HG02973 (cell line): ENCODE measurements around the gene PALLD.

Experiments
- ATAC-seq: cut with Tn5 transposase; IDR thresholded peaks from one replicate; pipeline ENCODE4 v1.9.1; 2021; ENCODE audit warnings: moderate library complexity; ENCODE audit not compliant: unreplicated experiment

The PALLD gene

DNA sequence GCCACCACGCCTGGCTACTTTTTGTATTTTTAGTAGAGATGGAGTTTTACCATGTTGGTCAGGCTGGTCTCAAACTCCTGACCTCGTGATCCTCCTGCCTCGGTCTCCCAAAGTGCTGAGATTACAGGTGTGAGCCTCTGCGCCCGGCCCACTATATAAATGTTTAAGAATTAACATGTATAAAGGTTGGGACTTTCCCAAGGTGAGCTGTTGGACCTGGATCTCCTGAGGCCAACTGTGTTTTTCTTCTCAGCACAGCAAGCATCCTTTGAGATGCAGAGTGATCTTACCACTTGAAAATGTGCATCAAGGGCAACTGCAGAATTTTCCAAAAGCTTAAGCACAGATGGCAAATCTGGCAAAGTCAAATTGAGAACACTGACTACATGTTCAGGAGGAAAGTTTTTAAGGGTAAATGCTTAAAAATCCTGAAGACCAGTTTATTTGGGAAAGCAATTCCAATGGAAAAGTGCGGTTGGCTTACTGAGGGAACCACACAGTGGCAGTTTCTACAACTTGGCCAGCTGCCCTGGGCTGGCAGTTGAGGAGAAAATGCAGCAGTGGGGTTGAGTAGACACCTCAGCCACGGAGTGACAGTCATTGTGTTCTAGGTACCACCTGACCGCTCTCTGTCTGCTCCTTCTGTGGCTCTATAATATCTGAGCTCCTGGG lies 344.3 kb downstream of the PALLD start:
- ATAC-seq = no peak

DNA sequence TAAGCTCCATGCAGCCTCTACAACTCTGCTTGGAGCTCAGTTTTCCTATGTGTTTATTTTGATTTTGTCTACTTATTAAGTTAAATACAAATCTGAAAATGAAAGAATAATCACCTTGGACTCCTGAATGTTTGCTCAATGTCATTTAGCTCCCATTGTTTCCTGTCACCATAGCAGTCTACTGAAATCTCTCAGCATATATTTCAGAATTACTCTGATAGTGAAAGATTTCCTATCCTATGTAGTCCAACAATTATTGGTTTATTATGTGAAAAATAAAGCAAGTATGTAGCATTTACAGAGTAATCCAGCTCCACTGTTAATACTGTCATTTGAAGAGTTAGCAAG lies 344.8 kb downstream of the PALLD start:
- ATAC-seq = no peak

DNA sequence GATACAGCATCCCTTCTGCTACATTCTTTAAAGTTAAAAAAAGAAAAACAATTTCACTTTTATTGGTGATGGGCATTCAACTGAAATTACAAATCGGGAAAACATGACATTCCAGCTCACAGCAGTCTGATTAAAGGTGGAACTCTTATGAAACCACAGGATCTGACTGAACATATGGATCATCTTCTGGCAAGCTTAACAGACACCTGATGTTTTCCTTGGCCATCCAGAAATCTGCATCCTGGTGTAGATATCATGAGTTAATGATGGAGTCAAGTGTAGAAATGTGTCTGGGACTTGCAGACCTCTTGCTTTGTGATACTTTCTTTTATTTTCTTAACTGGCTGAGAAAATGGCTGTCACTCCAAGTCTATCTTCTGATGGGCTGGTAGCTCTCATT lies 345.3 kb downstream of the PALLD start:
- no peak for ATAC-seq

DNA sequence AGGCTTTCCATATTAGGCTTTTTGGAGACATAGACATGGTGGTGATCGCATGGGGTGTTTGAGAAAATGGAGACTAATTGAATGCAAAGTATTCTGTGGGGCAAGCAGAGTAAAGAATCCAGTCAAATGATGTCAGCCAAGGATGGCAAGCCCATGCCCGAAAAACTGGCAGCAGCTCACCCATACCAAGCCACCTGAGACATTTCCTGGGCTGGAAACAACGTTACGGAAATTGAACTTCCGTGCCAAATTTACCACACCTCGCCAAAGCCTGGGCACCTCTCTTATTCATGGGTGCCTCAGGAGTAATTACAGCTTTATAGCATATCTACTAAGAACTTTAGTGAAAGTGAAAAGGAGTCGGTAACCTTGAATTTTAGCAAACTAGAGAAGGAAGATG lies 346.8 kb downstream of the PALLD start:
- ATAC-seq = no peak

DNA sequence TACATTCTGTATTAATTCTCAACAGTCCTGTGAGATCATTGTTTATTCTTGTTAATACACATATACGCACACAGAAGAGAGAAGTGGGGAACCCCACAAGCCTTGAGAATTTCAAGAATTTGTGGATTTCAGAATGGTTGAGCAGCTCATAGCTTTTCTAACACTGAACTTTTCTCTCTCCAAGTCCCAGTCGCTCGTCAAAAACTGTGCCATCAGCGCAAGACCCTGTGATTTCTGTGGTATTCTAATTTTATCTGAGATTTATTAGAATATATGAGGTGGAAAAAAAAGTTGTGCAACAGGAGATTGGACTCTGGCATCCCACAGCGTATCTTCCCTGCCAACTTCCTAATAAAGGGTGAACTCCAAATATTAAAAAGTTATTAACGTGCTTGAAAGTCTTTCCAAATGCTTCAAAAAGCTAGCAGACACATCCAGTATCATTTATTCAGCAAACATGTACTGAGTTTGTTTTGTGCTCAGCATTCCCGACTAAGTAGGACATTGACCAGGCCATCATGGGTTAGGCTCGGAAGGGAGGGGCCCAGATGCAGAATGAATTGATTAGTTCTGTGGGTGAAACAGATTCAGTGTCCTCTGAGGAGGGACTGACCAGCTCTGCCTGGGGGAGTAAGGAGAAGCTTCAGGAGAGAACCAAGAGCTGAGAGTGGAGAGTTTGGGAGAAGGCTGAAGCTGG lies 347.6 kb downstream of the PALLD start:
- ATAC-seq = no peak

DNA sequence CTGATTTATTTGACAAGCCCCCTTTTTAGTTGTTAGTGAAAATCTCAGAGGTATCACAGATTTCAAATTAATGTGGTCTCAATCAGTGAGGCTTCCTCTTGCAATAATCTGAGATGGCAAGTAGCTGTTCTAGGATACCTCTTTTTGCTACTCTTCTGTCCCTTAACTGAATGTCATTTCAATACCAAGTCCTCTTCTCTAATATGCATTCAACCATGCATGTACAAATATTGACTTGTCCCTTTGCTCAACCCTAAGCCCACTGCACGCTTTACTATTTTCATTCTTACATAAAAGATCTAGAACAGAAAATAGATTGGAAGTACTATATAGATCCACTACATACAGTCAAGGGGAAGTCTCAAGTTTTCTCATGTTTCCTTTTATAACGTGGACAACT lies 349.0 kb downstream of the PALLD start:
- no peak for ATAC-seq

DNA sequence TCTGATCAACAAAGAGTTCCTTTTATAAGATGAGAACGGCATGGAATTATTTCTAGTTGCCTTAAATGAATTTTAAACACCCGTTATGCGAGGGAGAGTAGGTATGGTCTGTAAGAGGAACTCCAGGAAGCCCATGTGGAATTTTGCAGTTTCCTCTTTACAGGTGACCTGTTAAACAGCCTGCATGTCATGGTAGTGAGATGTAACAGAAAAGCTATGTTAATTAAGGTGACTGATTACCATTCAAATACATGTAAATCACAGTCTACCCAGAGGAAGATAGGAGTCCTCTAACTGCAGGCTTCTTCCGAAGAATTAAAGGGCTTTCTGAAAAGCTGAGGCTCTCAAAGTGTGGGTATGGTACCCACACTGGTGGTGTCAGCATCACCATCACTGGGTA lies 349.6 kb downstream of the PALLD start:
- ATAC-seq = no peak

DNA sequence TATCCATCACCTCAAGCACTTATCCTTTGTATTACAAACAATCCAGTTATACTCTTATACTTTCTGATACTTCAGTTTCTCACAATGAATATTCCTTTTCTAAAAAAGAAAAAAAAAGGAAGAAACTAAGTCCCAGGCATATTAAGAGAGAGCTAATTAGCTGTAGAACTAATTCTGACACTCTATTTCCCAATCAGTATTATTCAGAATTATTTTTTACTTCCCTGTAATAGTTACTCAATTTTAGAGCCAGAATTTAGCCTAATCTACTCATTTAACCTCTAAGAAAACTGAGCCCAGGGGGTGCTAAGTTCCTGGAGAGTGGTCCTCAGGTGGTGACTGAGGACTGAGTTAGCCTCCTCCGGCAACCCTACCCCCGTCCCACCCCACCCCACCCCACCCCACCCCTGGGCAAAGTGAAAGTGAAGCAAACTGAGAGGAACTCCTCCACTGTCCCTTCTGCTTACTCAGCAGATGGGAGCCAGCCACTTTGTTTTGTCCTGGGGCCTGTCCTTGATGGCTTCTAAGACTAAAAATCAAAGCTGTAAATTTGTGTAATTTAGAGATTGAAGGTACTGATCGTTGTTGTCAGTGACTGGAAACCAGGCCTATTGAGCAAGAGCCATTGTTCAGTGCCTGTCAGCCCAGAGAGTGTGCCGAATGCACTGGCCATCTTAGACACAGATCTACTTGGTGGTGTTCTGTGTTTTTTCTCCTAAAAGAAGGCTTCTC lies 351.1 kb downstream of the PALLD start:
- no peak for ATAC-seq

DNA sequence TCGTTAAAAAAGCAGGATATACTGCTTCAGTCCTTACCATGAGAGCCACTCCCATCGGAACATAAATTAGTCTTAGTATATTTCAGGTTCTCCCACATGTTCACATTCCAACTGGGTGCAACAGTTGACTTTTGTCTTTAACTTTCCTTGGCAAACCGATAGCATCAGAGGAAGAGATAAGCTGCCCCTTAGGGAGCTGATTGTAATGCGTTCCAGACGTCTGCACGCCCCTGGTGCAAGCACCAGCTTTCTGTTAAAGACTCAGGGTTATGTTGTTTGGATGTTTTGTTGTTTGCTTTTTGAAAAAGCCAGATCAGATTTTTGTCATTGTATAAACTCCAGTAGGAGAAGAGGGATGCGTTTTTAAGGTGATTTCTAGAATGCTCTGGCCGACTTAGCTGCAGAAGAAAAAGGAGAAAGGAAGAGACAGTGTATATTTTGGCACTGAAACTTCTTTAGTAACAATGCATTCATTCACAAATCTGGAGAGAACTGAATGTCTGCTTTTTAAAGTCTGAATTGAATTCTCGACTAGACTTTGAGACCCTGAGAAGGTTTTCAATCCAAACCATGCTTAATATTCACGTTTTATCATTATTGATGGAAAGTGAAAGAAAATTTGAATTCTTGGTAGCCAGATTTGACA lies 352.3 kb downstream of the PALLD start:
- ATAC-seq = no peak

DNA sequence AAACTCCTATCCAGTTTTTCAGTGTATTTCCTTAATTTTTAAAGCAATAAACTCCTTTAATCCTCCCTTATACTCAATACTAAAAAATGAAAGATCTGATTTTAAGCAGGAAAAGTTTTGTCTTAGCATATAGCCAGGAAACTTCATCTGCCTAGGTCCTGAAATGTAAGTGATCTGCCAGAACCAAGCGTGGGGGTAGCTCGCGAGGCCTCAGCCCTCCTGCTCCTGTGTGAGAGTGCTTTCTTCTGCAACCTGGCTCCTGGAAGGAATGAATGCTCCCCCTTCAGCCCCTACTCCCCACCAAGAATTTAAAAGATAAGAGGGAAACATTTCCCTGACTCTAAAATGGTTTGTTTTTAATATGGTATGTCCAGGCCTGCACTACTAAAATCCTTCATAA lies 353.1 kb downstream of the PALLD start:
- no peak for ATAC-seq

DNA sequence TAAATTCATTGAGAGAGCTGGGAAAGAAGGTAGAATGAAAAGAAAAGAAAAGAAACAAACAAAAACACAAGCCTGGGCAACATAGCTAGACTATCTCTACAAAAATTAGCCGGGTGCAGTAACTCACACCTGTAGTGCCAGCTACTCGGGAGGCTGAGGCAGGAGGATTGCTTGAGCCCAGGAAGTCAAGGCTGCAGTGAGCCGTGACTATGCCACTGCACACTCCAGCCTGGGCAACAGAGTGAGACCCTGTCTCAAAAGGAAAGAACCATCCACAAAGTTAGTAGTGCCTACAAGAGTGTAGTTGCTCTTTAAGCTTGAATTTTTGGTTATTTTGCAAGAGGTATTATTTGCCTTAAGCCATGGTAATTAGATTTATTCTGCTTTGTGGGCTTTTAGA lies 355.5 kb downstream of the PALLD start:
- no peak for ATAC-seq

DNA sequence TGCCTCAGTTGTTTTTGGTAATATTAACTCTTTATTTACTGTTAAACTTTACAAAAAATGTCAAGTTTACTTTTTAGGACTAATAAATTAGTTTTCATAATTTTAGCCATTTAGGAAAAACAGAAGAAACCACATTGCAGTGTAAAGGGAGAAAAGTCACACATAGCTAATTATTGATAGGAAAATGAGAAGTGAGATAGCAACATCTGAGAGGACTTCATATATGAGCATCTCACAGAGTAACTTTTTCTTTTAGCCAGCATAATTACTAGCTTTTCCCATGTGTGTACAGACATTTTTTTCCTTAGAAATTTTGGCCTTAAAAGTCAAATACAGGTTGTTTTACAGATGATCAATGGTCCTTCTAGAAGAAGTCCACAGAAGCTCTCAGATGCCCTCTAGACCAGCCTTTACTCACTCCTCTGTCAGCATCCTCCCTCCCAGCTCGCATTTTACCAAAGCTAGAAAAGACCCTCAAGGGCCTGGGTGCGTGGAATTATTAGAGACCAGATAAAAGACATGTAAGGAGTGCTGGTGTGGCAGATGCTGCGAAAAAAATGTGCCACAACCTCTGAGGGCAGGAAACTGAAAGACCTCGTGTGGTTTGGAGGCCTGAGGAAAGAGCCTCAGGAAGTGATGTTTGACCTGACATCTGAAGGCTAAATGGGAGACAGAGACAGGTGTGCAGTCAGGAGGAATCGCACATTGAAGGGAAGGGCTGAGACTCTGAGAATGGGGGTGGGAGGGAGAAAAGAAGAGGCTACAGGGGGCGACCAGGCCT lies 356.3 kb downstream of the PALLD start:
- ATAC-seq = peak; percentile 56

DNA sequence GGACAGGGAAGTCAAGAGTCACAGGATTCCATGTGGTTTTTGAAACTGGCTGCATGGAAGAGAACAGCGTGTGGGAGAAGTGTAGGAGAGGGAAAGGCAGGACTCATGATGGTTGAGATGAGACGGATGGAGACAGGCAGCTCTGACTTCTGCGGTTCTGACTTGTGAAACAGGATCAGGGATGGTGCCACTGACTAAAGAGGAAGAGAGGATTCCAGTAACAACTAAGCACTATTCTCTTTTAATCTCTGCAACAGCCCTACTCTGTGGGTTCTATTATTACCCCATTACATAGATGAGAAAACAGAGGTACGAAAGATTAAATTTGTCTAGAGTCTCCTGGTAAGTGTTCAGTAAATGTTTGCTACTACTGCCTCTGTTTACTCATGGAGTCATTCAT lies 356.9 kb downstream of the PALLD start:
- ATAC-seq = peak; percentile 68

DNA sequence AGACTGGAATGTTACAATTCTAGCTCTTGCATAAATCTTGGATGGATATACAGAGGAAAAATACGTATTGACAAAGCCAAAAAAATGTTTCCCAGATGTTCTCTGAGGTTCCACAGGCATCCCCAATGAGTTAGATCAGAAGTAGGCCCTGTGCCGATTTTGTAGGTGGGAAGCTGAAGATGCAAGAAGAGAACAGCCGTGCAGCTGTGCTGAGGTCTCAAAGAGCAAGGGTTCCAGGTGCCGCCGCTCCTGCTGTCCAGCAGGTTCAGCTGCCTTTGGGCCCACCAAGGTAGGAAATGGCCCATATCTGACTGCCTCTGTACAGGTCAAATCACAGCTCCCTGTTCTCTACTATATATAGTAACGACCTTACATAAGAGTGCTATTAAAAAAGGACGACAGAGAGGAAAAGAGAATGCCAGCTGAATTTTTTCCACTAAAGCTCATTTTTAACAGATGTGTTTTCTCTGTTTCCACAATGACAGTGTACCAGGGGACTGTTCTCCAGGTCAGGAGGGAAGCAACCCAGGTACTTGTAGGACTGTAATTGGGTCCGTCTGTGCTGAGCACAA lies 357.6 kb downstream of the PALLD start:
- ATAC-seq = no peak

DNA sequence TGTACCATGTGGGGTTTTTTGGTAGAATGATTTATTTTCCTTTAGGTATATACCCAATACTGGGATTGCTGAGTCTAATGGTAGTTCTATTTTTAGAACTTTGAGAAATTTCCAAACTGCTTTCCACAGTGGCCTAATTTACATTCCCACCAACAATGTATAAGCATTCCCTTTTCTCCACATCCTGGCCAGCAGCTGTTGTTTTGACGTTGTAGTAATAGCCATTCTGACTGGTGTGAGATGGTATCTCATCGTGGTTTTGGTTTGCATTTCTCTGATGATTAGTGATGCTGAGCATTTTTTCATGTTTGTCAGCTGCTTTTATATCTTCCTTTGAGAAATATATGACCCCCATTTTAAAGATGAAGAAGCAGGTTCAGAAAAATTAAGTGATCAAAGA lies 359.5 kb downstream of the PALLD start:
- no peak for ATAC-seq

DNA sequence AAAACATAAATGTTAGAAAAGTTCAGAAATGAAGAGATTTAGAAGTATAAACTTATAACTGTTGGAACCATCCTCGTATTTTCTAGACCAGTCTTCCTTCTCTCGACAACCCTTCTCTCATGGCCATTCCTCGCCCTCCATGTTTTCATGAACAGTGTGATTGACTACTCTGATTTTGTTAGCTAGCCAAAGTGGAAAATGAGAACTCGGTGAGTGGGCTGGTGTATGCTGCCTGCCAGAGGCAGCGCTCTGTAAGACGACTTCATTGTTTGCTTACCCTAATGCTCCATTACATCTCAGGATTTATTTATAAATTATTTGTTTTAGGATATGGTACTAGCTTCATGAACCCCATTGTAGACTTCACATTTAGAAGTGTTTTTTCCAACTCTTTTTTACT lies 360.2 kb downstream of the PALLD start:
- ATAC-seq = no peak

DNA sequence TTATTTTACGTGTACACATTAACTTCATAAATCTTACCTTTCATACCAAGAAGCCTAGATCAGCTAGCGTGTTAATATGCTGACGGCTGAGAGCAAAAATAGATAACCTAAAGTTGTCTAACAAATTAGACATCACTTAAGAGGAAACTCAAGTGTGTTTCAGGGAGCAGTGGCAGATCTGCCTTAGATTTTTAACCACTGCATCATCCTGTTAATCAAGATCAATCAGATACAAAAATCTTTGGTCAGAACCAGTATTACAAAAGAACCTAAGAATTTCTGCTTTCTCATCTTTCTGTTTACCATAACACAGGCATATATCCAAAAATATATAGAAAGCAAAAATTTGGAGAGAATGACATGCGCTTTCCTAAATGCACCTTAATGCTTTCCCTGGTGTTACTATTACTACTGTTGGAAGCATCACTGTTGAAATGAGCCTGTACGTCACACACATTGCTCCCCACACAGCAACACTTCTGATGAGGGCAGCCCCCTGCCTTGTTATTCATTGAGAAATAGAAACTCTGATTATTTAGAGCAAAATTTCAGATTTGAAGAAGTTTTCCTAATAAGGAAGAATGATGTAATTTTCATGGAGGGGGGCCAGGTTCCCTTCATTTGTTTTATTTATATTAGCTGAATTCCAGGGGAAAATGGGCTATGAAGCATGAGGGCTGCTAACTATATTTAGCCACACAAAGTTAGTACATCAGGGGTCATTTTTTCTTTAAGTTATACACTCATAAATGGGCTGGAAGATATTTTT lies 360.9 kb downstream of the PALLD start:
- ATAC-seq = no peak

DNA sequence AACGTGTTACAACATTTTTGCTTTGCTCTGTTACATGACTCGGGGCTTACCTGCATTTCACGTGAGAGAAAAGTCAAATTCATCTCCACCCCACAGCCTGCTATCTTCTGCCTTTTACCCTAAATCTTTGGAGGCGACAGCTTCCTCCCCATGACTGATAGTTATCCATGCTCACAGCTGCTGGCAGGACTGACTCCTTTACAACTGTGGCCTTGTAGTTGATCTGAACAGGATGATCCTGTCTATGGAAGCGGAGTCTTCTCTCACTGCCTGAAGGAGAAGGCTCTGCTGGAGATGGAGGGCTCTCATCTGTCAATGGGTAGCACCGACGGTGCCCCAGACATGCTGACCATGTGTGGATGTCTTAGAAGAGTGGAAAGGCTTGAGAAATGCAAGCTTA lies 362.2 kb downstream of the PALLD start:
- no peak for ATAC-seq

DNA sequence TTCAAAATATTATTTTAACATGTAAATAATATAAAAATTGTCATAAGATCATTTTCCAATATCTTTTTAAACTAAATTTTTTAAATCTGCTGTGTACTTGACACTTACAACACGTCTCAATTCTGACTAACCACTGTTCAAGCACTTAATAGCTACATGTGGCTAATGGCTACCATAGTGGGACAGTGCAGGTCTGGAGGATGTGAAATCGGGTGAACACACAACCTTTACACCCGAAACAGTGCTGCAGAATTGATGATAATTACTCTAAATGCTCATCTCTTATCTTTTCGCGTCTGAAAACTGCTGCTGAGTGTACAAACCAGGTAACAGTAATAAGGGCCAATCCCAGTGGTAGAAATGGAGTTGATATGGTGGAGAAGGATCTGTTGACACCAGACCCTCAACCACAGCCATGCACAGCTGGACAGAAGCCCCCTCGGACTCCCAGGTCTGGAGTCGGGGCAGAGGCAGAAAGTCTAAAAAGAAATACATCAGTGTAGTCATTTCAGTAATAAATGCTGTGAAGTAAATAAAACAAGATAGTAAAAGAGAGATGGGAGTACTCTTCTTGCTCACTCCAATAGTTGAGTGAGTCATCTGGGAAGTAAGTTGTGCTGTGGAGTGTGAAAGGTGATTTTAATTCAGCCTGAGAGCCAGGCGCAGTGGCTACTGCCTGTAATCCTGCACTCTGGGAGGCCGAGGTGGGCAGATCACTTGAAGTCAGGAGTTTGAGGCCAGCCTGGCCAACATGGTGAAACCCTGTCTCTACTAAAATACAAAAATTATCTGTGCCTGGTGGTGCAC lies 363.2 kb downstream of the PALLD start:
- ATAC-seq = peak; percentile 97
